ENCODE results near the gene CD177.

- no peak for TF ChIP-seq EZH2 (optimal IDR thresholded peaks at IDR 0.05; ENCODE audit: low read depth, low read length)
- TF ChIP-seq CTCF (IDR thresholded peaks at IDR 0.05; ENCODE audit: low read length), result no peak
Observed at GRCh38 chr19:43362745-43363144, 9.3 kb downstream of the CD177 start.

Data from MM.1S (cell line).